RWPE1 (cell line): ENCODE results near the gene TEX14.

Source experiments
- CTCF ChIA-PET: fragments of 350-600 bp; sonication (Branson Sonifier 250); formaldehyde crosslinking; extraction: SDS; loops from one replicate; lab custom pipeline; 2021; lab: Yijun Ruan, JAX
- POLR2A ChIA-PET: fragments of 400-600 bp; formaldehyde crosslinking; extraction: SDS; loops from one replicate; lab custom pipeline; 2020; ENCODE audit warnings: antibody characterized with exemption; ENCODE audit not compliant: low non-redundant PET; lab: Yijun Ruan, JAX
- DNase-seq: peaks from one replicate; pipeline ENCODE4 v3.0.0; 2012; ENCODE audit warnings: low spot score
- H3K27ac ChIP-seq: fragments of 450-650 bp; 2 replicates; pipeline ENCODE4 v1.5.1; 2017
- CTCF ChIP-seq: fragments of 450-650 bp; conservative IDR thresholded peaks from 2 replicates; pipeline ENCODE4 v1.5.1; 2017; ENCODE audit warnings: low read depth, mild to moderate bottlenecking

The TEX14 gene

GRCh38 chr17:58515286-58515685 is 176.6 kb downstream of the TEX14 start:
- TF ChIP-seq CTCF, result no peak
- no peak overlapping the region for H3K27ac ChIP-seq
- no peak for DNase-seq
- CTCF ChIA-PET, result no interaction called here
- POLR2A ChIA-PET, result no interaction called here

DNA sequence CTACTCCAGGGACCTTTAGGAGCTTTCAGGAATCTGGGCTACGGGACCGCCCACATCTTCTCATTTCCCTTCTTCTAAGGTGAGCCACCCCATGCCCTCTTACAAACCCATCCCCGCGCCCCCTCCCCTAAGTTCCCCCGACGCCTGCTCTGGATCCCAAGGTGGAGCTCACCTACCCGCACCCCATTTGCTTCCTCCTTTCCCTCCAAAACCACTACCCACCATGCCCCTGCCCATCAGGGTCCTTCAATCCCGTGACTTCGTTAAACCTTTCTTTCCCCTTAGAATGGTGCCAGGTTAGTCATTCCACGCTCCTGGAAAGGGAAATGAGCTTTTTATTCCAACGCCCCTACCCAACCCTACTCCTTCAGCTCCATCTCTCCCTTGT is 177.1 kb downstream of the TEX14 start:
- DNase-seq, result no peak
- TF ChIP-seq CTCF, result no peak
- peak overlapping the region; percentile 76 for H3K27ac ChIP-seq
- POLR2A ChIA-PET, result interaction anchor here (0.7 kb wide), 1 partner anchor 541 kb away, joined by 5 read pairs; no protein-coding TSS in a partner anchor
- CTCF ChIA-PET, result no interaction called here

DNA sequence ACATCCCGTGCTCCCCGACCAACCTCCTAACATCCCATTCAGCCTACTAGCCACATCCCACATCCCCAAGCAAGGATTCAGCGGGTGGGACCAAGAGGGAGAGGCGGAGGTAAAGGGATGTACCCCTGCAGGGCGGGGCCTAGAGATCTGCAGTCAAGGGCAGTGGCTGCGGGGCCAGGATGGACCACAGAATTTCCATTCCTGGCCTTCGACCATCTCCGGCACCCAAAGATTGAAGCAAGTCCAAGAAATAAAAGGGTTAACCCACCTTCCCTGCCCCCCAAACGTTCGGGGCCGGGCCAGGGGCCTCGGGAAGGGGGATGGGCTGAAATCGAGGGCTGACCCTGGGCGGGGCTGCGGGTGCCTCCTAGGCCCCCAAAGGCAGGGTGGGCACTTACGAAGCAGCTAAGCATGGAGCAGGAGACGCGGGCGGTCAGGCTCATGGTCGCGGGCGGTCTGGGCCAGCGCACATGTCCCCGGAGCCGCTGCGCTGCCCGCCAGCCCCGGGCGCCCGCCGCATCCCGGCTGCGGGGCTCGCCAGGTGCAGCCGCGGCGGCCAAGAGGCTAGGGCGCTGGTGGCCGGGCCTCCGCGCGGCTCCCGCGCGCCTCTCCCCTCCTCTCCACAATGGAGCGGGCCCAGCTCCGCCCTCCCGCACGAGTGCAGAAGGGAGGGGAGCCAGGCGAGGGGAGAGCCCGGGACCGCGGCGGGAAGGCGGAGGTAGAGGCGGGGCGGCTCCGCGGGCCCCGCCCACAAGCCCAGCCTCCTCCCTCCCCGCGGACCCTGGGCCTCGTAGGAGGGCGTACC is 177.7 kb downstream of the TEX14 start, which contains the start of gene MTMR4:
Gene MTMR4, minus strand, starts transcription at position 674 of the 805 bp plus-strand sequence. Its CDS starts 231 bp downstream, at position 443.
- ChIA-PET CTCF (no interaction called here), POLR2A (interaction anchor here (0.7 kb wide), 2 partner anchors 58 to 542 kb away, joined by 3 to 5 read pairs; no protein-coding TSS in a partner anchor)
- peak within 1 kb of the TSS; percentile 76 for H3K27ac ChIP-seq
- peak; percentile 83 for DNase-seq
- no peak for TF ChIP-seq CTCF

GRCh38 chr17:58513267-58513964 is 178.4 kb downstream of the TEX14 start:
- TF ChIP-seq CTCF, result no peak
- H3K27ac ChIP-seq, result peak overlapping the region; percentile 76
- no peak for DNase-seq
- CTCF ChIA-PET, result no interaction called here
- POLR2A ChIA-PET, result interaction anchor here (0.7 kb wide), 1 partner anchor 59 kb away, joined by 3 read pairs; no protein-coding TSS in a partner anchor

DNA sequence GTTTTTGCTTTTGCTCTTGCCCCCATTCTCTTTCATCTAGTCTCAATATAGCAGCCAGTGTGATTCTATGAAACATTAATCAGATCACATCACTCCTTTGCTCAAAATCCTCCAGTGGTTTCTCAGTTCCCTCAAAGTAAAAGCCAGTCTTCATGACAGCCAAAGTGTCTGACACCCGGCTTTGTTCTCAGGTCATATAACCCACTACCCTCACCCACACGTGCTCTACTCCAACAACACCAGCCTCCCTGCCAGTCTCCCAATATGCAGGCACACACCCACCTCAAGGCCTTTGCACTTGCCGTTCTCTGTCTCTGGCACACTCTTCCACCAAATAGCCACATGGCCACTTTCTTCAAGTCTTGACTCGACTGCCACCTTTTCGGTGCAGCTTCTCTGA is 181.8 kb downstream of the TEX14 start:
- no peak for DNase-seq
- no peak for TF ChIP-seq CTCF
- CTCF ChIA-PET, result no interaction called here
- no peak overlapping the region for H3K27ac ChIP-seq
- POLR2A ChIA-PET, result no interaction called here

DNA sequence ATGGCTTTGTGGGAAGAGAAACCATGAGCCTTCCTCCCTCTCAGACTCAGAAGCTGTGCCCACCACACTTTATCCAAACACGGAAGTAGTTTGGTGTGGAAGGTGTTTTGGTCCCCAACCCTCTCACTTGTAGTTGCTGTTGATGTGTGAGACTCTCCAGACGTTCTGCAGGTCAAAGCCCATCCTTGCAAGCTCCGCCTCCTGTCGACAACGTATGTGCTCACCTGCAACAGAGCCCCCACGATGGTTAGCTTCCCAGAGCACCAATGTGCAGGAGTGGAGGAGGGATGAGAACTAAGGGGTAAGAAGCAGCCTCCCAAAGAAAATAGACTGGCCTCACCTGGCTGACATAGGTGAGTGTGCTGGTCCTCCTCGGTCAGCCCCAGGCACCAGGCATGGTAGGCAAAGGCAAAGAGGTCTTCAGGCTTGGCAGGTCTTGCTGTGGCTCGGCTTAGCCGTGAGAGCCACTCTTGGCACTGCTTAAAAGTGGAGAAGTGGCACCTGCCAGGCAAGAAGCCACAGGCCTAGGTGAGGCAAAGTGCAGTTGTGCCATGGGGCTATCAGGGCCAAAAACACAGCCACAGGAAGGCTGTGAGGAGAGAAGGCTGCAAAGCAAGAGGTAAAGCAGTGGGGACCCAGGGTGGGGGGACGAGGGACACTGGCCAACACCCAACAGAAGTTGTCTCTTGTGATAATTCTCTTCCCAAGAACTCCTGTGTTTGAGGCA is 183.3 kb downstream of the TEX14 start:
- POLR2A ChIA-PET, result no interaction called here
- CTCF ChIA-PET, result no interaction called here
- DNase-seq, result no peak
- TF ChIP-seq CTCF, result no peak
- H3K27ac ChIP-seq, result no peak overlapping the region
